ENCODE data around the gene PCDHGA9. TPM values are rescaled to one million over a fixed set of nuclear protein-coding genes. Genes with fewer than 3 reads are reported as not detected.

The PCDHGA9 gene
- total RNA-seq: 1.4 and 2.5 TPM in 2 replicates

DNA sequence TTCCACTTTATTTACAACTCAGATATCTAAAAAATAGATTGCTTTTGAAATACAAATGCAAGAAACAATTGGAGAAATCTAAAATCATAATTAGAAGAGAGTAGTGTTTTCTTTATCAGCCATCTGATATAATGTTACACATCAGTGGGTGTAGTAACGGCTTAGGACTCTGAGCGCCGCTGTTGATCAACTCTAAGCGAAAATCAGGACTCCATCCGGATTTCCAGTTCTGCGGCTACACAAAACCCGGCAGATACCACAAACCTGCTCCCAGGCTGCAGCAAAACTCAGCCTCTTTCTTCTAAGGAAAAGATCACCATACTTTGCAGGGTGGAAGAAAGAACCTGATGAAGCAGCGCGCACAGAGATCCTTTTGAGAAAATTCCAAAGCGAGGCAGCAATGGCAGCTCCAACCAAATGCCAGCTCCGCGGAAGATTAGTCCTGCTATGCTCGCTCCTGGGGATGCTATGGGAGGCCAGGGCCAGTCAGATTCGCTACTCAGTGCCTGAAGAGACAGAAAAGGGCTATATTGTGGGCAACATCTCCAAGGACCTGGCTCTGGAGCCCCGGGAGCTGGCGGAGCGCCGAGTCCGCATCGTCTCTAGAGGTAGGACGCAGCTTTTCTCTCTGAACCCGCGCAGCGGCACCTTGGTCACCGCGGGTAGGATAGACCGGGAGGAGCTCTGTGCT, at the start of gene PCDHGA9:
Gene PCDHGA9 (plus strand): TSS at position 226 of the 691 bp plus-strand sequence. CDS start 175 bp downstream, at position 401.

DNA sequence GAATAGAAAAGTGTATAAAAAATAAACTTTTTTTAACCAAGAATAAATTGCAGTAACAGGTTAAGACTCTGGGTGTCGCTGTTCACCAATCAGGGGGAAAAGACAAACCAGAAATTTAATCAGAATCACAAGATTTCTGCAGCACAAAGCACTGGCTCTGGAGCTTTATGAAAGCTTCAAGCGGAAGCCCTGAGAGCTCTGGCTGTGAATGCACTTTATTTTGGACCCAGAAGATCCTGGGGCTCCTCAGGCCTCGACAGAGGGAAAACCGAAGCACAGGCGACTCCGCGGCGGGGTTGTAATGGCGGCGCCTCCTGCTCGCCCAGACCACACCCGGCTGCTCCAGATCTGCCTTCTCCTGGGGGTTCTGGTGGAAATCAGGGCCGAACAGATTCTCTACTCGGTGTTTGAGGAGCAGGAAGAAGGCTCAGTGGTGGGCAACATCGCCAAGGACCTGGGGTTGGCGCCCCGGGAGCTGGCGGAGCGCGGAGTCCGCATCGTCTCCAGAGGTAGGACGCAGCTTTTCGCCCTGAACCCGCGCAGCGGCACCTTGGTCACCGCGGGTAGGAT, 47.6 kb upstream of the PCDHGA9 start, which contains the start of gene PCDHGA4:
Gene PCDHGA4 (plus strand): TSS at position 122 of the 570 bp plus-strand sequence. CDS start 87 bp downstream, at position 209.

DNA sequence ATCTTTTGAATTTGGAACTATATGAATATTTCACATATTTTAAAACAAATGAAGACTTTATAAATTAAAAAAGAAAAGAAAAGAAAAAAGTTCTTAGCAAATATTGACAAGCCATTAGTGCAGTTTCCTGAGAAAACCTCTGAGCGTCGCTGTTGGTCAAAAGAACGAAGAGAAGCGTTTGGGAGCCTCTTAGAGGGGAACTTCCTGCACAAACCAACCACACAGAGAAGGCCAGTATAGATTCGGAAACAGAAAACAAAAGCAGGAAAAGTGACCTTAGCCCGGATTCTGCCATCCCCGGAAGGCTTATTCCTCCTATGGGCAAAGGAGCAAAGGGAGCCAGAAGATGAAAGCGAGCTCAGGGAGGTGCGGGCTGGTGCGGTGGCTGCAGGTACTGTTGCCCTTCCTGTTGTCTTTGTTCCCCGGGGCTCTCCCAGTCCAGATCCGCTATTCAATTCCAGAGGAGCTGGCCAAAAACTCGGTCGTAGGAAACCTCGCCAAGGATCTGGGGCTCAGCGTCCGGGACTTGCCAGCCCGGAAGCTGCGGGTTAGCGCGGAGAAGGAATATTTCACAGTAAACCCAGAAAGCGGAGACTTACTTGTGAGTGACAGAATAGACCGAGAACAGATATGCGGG, 42.7 kb upstream of the PCDHGA9 start, which contains the start of gene PCDHGB2:
Gene PCDHGB2 (plus strand): TSS at position 205 of the 637 bp plus-strand sequence. CDS start 142 bp downstream, at position 347.

DNA sequence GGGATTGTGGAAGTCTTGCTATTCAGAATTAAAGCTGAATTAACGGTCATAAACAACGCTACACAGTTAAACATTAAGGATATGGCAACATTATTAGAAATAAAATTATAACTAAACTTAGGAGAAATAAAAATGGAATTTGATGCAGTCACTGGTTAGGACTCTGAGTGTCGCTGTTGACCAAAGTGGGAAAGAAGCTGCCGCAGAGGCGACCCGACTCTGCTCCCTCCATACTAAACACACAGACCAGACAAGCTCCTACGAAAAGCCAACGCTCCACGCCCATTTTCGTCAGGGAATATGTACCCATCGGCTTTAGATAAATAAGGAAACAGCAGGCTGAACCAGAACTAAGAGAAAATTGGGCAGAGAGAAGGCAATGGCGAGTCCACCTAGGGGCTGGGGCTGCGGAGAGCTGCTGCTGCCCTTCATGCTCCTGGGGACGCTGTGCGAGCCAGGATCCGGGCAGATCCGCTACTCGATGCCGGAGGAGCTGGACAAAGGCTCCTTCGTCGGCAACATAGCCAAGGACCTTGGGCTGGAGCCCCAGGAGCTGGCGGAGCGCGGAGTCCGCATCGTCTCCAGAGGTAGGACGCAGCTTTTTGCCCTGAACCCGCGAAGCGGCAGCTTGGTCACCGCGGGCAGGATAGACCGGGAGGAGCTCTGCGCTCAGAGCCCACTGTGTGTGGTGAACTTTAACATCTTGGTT, 38.5 kb upstream of the PCDHGA9 start, which contains the start of gene PCDHGA5:
Gene PCDHGA5 (plus strand): TSS at position 211 of the 709 bp plus-strand sequence. CDS start 169 bp downstream, at position 380.

DNA sequence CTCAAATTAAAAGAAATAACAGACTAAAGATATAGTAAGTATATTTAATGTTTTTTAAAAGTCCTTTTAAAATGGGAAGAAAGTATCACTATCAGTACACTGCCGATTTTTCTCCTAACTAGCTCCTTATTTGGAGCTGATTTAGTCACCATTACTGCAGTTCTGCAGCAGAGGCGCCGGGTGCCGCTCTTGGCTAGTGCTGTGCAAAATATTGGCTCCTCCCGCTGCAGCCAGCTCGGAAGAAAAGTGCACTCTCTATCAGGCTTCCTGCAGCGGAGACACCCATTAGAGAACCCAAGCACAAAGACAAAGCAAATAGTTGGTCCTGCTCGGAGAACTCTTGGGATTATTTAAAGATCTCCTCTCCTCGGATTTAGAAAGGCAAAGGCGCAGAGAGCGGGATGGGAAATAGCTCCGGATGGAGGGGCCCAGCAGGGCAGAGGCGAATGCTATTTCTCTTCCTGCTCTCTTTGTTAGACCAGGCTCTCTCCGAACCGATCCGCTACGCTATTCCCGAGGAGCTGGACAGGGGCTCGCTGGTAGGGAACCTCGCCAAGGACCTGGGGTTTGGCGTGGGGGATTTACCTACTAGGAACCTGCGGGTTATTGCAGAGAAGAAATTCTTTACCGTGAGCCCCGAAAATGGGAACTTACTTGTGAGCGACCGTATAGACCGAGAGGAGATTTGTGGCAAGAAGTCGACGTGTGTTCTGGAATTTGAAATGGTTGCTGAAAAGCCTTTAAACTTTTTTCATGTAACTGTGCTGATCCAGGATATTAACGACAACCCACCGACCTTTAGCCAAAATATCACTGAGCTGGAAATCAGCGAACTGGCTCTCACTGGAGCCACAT, 32.4 kb upstream of the PCDHGA9 start, which contains the start of gene PCDHGB3:
Gene PCDHGB3 (plus strand): TSS at position 249 of the 855 bp plus-strand sequence. CDS start 153 bp downstream, at position 402.

DNA sequence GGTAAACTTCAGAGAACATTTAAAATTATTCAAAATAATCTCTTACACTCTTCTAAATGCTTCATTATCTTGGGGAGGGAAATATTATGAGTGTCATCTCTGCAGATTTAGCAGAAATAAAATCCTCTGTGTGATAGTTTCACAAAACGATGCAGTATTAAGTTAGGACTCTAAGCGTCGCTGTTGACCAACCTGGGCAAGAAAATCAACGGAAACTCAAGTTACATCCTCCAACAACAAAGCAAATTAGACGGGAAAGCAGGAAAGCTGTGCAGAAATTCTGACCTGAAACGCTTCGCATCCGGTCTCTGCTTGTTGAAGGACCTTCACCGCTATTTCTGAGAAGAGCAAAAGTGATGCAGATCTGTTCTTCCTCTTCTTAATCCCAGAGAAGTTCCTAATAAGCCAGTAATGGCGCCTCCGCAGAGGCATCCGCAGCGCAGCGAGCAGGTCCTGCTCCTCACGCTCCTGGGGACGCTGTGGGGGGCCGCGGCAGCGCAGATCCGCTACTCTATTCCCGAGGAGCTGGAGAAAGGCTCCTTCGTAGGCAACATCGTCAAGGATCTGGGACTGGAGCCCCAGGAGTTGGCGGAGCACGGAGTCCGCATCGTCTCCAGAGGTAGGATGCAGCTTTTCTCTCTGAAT, 28.8 kb upstream of the PCDHGA9 start, which contains the start of gene PCDHGA6:
Gene PCDHGA6 (plus strand): TSS at position 219 of the 645 bp plus-strand sequence. CDS start 193 bp downstream, at position 412.

DNA sequence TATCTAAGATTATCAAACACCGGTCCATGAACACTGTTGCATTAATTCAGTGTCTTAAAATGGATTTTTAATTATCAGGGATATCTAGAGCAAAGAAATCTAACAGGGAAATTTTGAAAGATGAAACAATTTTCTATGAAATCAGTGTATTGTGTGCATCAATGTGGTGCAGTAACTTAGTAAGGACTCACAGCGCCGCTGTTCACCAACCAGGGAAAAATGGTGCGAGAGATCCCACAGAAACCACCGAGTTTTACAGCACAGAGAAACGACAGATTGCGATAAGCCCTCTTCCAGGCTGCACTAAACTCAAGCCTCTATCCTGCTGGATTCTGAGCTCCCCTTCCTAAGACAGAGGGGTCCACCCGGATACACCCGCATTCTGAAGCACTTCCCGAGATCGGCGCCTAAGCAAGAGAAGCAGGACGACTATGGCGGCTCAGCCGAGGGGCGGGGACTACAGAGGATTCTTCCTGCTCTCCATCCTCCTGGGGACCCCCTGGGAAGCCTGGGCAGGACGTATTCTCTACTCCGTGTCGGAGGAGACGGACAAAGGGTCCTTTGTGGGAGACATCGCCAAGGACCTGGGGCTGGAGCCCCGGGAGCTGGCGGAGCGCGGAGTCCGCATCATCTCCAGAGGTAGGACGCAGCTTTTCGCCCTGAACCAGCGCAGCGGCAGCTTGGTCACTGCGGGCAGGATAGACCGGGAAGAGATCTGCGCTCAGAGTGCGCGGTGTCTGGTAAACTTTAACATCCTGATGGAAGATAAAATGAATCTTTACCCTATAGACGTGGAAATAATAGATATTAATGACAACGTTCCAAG, 19.9 kb upstream of the PCDHGA9 start, which contains the start of gene PCDHGA7:
Gene PCDHGA7 (plus strand): TSS at position 274 of the 826 bp plus-strand sequence. CDS start 158 bp downstream, at position 432.

DNA sequence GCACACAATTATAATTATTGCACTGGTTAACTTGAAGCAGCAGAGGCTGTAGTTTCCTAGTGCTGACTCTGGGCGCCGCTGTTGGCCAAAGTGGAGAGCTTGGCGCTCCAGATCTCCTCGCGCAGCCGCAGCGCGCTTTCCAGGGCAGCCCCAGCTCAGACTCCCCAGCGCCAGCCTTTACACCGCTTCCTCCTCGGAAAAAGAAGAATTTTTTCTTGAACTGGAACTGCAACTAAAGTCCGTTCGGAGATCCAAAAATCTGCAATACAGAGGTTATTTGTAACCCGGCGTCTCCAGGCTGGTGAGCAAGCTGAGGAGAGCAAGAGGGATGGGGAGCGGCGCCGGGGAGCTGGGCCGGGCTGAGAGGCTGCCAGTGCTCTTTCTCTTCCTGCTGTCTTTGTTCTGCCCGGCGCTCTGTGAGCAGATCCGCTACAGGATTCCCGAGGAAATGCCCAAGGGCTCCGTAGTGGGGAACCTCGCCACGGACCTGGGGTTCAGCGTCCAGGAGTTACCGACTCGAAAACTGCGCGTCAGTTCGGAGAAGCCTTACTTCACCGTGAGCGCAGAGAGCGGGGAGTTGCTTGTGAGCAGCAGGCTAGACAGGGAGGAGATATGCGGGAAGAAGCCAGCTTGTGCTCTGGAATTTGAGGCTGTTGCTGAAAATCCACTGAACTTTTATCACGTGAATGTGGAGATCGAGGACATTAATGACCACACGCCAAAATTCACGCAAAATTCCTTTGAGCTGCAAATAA, 14.8 kb upstream of the PCDHGA9 start, which contains the start of gene PCDHGB4:
Gene PCDHGB4 (plus strand): TSS at position 142 of the 755 bp plus-strand sequence. CDS start 187 bp downstream, at position 329.

DNA sequence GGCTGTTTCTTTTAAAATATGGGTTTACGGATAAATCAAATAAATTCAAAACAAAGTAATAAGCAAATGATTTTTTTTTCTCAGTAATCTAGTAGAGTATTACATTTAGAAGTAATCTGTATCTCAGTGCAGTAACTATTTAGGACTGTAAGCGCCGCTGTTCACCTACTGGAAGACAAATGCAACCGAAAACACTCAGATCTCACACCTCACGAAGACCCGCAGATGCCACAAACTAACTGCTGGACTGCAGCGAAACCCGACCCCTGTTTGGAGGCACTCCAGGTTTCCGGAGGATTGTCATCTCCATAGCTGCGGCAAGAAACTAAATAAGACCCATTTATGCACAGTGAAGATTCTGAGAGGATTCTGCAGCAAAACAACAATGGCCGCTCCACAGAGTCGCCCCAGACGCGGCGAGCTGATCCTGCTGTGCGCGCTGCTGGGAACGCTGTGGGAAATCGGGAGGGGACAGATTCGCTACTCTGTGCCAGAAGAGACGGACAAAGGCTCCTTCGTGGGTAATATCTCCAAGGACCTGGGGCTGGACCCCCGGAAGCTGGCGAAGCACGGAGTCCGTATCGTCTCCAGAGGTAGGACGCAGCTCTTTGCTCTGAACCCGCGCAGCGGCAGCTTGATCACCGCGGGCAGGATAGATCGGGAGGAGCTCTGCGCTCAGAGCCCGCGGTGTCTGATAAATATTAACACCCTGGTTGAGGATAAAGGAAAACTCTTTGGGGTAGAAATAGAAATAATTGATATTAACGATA, 10.0 kb upstream of the PCDHGA9 start, which contains the start of gene PCDHGA8:
Gene PCDHGA8 (plus strand): TSS at position 205 of the 770 bp plus-strand sequence. CDS start 181 bp downstream, at position 386.

DNA sequence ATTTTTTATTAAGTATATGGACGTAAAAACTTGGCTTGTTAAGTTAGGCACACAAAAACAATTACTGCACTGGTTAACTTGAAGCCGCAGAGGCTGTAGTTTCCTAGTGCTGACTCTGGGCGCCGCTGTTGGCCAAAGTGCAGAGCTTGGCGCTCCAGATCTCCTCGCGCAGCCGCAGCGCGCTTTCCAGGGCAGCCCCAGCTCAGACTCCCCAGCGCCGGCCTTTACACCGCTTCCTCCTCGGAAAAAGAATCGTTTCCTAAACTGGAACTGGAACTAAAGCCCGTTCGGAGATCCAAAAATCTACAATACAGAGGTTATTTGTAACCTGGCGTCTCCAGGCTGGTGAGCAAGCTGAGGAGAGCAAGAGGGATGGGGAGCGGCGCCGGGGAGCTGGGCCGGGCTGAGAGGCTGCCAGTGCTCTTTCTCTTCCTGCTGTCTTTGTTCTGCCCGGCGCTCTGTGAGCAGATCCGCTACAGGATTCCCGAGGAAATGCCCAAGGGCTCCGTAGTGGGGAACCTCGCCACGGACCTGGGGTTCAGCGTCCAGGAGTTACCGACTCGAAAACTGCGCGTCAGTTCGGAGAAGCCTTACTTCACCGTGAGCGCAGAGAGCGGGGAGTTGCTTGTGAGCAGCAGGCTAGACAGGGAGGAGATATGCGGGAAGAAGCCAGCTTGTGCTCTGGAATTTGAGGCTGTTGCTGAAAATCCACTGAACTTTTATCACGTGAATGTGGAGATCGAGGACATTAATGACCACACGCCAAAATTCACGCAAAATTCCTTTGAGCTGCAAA, 4.6 kb upstream of the PCDHGA9 start, which contains the start of gene PCDHGB5:
Gene PCDHGB5 (plus strand): TSS at position 192 of the 796 bp plus-strand sequence. CDS start 181 bp downstream, at position 373.

DNA sequence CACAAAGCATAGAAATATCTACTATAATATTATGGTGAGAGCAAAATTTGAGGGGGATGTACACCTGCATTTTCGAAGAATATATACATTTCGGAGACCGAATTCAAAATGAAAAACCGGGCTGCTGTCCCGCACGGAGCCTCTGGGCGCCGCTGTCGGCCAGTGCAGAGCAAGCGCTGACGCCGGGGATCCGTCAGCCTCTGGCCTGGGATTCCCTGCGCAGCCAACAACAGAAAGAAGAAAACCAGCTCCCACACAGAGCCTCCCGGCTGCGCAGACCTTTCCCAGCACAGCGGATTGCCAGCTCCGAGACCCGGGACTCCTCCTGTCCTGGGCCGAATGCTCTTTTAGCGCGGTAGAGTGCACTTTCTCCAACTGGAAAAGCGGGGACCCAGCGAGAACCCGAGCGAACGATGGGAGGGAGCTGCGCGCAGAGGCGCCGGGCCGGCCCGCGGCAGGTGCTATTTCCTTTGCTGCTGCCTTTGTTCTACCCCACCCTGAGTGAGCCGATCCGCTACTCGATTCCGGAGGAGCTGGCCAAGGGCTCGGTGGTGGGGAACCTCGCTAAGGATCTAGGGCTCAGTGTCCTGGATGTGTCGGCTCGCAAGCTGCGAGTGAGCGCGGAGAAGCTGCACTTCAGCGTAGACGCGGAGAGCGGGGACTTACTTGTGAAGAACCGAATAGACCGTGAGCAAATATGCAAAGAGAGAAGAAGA, 5.4 kb downstream of the PCDHGA9 start, which contains the start of gene PCDHGB6:
Gene PCDHGB6 (plus strand): TSS at position 232 of the 716 bp plus-strand sequence. CDS start 182 bp downstream, at position 414.

DNA sequence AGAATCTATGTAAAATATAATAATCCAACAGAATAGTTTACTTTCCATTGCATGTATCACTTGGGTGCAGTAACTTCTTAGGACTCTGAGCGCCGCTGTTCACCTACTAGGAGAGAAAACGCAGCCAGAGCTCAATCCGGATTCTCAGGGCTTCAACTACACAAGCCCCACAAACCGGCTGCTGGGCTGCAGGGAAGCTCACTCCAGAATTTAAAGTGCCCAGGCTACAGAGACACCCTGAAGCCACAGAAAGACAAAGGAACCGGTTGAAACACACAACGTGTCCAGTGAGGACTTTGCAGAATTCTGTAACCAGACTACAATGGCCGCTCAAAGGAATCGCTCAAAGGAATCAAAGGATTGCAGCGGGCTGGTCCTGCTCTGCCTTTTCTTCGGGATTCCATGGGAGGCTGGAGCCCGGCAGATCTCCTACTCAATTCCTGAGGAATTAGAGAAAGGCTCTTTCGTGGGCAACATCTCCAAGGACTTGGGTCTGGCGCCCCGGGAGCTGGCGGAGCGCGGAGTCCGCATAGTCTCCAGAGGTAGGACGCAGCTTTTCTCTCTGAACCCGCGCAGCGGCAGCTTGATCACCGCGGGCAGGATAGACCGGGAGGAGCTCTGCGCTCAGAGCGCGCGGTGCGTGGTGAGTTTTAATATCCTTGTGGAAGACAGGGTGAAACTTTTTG, 10.4 kb downstream of the PCDHGA9 start, which contains the start of gene PCDHGA10:
Gene PCDHGA10 (plus strand): TSS at position 134 of the 686 bp plus-strand sequence. CDS start 189 bp downstream, at position 323.

DNA sequence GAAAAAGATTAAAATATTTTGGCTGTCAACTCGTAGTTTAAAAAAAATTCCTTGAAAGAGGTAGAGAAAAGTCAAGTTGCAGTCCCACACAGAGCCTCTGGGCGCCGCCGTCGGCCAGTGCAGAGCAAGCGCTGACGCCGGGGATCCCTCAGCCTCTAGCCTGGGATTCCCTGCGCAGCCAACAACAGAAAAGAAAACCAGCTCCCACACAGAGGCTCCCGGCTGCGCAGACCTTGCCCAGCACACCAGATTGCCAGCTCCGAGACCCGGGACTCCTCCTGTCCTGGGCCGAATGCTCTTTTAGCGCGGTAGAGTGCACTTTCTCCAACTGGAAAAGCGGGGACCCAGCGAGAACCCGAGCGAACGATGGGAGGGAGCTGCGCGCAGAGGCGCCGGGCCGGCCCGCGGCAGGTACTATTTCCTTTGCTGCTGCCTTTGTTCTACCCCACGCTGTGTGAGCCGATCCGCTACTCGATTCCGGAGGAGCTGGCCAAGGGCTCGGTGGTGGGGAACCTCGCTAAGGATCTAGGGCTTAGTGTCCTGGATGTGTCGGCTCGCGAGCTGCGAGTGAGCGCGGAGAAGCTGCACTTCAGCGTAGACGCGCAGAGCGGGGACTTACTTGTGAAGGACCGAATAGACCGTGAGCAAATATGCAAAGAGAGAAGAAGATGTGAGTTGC, 15.1 kb downstream of the PCDHGA9 start, which contains the start of gene PCDHGB7:
Gene PCDHGB7 (plus strand): TSS at position 184 of the 679 bp plus-strand sequence. CDS start 183 bp downstream, at position 367.

DNA sequence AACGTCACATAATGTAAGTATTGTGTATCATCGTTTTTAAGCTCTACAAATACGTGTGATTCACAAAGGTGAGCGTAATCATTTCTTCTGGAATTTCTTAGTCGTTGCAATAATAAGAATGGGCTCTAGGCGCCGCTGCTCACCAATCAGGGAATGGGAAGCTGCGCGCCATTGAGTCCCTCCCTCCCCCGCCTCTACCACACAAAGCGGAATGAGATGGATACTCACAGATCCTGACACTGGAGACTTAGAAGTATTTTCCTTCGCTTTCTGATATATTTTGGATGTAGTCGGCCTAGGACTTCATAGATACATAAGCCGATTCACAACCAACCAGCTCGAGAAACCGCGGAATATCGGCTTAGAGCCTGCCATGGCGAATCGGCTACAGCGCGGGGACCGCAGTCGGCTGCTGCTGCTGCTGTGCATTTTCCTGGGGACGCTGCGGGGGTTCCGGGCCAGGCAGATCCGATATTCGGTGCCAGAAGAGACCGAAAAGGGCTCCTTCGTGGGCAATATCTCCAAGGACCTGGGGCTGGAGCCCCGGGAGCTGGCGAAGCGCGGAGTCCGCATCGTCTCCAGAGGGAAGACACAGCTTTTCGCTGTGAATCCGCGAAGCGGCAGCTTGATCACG, 18.4 kb downstream of the PCDHGA9 start, which contains the start of gene PCDHGA11:
Gene PCDHGA11 (plus strand): TSS at position 197 of the 634 bp plus-strand sequence. CDS start 177 bp downstream, at position 374.

